ENCODE data around the gene BANK1. TPM values are rescaled to one million over a fixed set of nuclear protein-coding genes. Genes with fewer than 3 reads are reported as not detected.

Gene BANK1
- total and polyA plus RNA-seq, 8 donors = 0.31 to 24.3 (median 2.1) TPM; not detected in 1

GRCh38 chr4:101762025-101762424 is 28.5 kb upstream of the BANK1 start:
- H3K36me3 ChIP-seq = no peaks in the 10 kb centered on the region
- H3K27me3 ChIP-seq = no peaks in the 10 kb centered on the region
- no peak for DNase-seq
- no peaks in the 10 kb centered on the region for H3K4me1 ChIP-seq
- intact Hi-C loops (cut with DNase I; ENCODE audit: low total_unique reads) = no loop called here
- TF ChIP-seq POLR2A (IDR thresholded peaks at IDR 0.05) = no peak
- TF ChIP-seq CTCF (IDR thresholded peaks at IDR 0.05) = no peak
- TF ChIP-seq POLR2AphosphoS5 (IDR thresholded peaks at IDR 0.05) = no peak
- no peak for TF ChIP-seq EP300 (IDR thresholded peaks at IDR 0.05)
- no peak overlapping the region for H3K4me3 ChIP-seq
- 61 to 83% (median 77%) methylated on average over 2 of the region's 2 CpGs for WGBS, 5 donors
- H3K9me3 ChIP-seq = no peaks in the 10 kb centered on the region
- H3K27ac ChIP-seq = no peak overlapping the region

- no peak overlapping the region for H3K4me3 ChIP-seq
- H3K4me1 ChIP-seq = no peaks in the 10 kb centered on the region
- H3K27me3 ChIP-seq = no peaks in the 10 kb centered on the region
- peaks cover 0 to under 1% (median 0%) of the 10 kb centered on the region in 4 donors for H3K9me3 ChIP-seq
- TF ChIP-seq EP300 (IDR thresholded peaks at IDR 0.05) (no peak), CTCF (IDR thresholded peaks at IDR 0.05) (no peak), POLR2AphosphoS5 (IDR thresholded peaks at IDR 0.05) (no peak), POLR2A (IDR thresholded peaks at IDR 0.05) (no peak)
- DNase-seq = no peak
- intact Hi-C loops (cut with DNase I; ENCODE audit: low total_unique reads) = no loop called here
- H3K36me3 ChIP-seq = no peaks in the 10 kb centered on the region
- 52 to 61% (median 58%) methylated on average over 2 of the region's 2 CpGs for WGBS, 5 donors
- H3K27ac ChIP-seq = no peak overlapping the region
Observed at GRCh38 chr4:101762534-101762933, 28.0 kb upstream of the BANK1 start.

GRCh38 chr4:101763576-101763975 is 27.0 kb upstream of the BANK1 start:
- Histone ChIP-seq H3K9me3 (peaks cover 0 to 5% (median 0%) of the 10 kb centered on the region in 4 donors), H3K27ac (no peak overlapping the region), H3K4me3 (no peak overlapping the region), H3K4me1 (no peaks in the 10 kb centered on the region), H3K36me3 (no peaks in the 10 kb centered on the region), H3K27me3 (no peaks in the 10 kb centered on the region)
- intact Hi-C loops (cut with DNase I; ENCODE audit: low total_unique reads) = no loop called here
- 91 to 97% (median 92%) methylated on average over 1 of the region's 1 CpG for WGBS, 5 donors
- no peak for TF ChIP-seq CTCF (IDR thresholded peaks at IDR 0.05)
- no peak for TF ChIP-seq POLR2AphosphoS5 (IDR thresholded peaks at IDR 0.05)
- TF ChIP-seq EP300 (IDR thresholded peaks at IDR 0.05) = no peak
- no peak for TF ChIP-seq POLR2A (IDR thresholded peaks at IDR 0.05)
- no peak for DNase-seq

- intact Hi-C loops (cut with DNase I; ENCODE audit: low total_unique reads) = no loop called here
- peak in 1 of 2 donors; percentile 13 for DNase-seq
- Histone ChIP-seq H3K4me1 (no peaks in the 10 kb centered on the region), H3K9me3 (peaks cover 0 to 22% (median 11%) of the 10 kb centered on the region in 4 donors), H3K27ac (no peak overlapping the region), H3K36me3 (no peaks in the 10 kb centered on the region), H3K27me3 (no peaks in the 10 kb centered on the region), H3K4me3 (no peak overlapping the region)
- 24 to 45% (median 37%) methylated on average over 1 of the region's 1 CpG for WGBS, 5 donors
- TF ChIP-seq EP300 (IDR thresholded peaks at IDR 0.05) = no peak
- TF ChIP-seq POLR2AphosphoS5 (IDR thresholded peaks at IDR 0.05) = no peak
- no peak for TF ChIP-seq CTCF (IDR thresholded peaks at IDR 0.05)
- no peak for TF ChIP-seq POLR2A (IDR thresholded peaks at IDR 0.05)
Observed at GRCh38 chr4:101774807-101775206, 15.7 kb upstream of the BANK1 start.

Data from stomach (tissue), 9 donors.